Measurements from ENCODE around the gene KIF1B. TPM values are rescaled to one million over a fixed set of nuclear protein-coding genes. Genes with fewer than 3 reads are reported as not detected.
"Not testable (repeated sequence)": the region's sequence is repeated elsewhere in the genome, so short reads cannot be mapped to it uniquely, and the experiment has no call there.

Gene KIF1B
- total RNA-seq, 1 donor from 2014 or later, result 78.4 TPM

DNA sequence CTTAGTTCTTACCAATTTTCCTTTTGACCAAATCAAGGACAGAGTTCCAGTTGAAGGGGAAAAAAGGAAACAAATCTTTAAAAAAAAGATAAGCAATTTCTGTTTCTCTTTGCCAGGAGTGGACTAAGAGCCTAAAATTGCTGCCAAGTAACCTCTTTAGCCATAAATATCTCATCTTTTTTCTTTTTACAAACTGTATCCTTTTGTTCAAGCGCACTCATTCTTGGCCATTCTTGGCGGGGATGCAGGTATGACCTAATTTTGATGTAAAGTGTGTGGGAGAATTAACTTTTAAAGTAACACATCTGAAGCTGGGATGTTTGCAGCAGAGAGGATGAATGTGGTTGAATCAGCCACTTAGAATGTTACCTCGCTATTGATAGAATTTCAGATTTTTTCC, 13.4 kb upstream of the KIF1B start:
- H3K9me3 ChIP-seq (replicated peaks), result no peaks in the 10 kb centered on the region
- no peaks in the 10 kb centered on the region for H3K4me1 ChIP-seq
- TF ChIP-seq, protein P1, sequence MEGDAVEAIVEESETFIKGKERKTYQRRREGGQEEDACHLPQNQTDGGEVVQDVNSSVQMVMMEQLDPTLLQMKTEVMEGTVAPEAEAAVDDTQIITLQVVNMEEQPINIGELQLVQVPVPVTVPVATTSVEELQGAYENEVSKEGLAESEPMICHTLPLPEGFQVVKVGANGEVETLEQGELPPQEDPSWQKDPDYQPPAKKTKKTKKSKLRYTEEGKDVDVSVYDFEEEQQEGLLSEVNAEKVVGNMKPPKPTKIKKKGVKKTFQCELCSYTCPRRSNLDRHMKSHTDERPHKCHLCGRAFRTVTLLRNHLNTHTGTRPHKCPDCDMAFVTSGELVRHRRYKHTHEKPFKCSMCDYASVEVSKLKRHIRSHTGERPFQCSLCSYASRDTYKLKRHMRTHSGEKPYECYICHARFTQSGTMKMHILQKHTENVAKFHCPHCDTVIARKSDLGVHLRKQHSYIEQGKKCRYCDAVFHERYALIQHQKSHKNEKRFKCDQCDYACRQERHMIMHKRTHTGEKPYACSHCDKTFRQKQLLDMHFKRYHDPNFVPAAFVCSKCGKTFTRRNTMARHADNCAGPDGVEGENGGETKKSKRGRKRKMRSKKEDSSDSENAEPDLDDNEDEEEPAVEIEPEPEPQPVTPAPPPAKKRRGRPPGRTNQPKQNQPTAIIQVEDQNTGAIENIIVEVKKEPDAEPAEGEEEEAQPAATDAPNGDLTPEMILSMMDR (IDR thresholded peaks at IDR 0.05; ENCODE audit: borderline replicate concordance), result no peak
- H3K4me3 ChIP-seq, result no peak overlapping the region
- intact Hi-C loops (cut with micrococcal nuclease), result no loop called here
- DNase-seq, result no peak
- H3K36me3 ChIP-seq, result no peaks in the 10 kb centered on the region
- H3K27me3 ChIP-seq (ENCODE audit: low read depth), result peaks cover 4% of the 10 kb centered on the region
- H3K27ac ChIP-seq (replicated peaks), result no peak overlapping the region

- no peak for DNase-seq
- TF ChIP-seq, protein P1 (IDR thresholded peaks at IDR 0.05; ENCODE audit: borderline replicate concordance), result no peak
- Histone ChIP-seq H3K36me3 (no peaks in the 10 kb centered on the region), H3K9me3 (replicated peaks) (no peaks in the 10 kb centered on the region), H3K27ac (replicated peaks) (no peak overlapping the region), H3K4me3 (no peak overlapping the region), H3K4me1 (peaks cover 7% of the 10 kb centered on the region), H3K27me3 (ENCODE audit: low read depth) (no peaks in the 10 kb centered on the region)
- intact Hi-C loops (cut with micrococcal nuclease), result no loop called here
These were observed 9.8 kb upstream of the KIF1B start for GRCh38 chr1:10200620-10201019.

DNA sequence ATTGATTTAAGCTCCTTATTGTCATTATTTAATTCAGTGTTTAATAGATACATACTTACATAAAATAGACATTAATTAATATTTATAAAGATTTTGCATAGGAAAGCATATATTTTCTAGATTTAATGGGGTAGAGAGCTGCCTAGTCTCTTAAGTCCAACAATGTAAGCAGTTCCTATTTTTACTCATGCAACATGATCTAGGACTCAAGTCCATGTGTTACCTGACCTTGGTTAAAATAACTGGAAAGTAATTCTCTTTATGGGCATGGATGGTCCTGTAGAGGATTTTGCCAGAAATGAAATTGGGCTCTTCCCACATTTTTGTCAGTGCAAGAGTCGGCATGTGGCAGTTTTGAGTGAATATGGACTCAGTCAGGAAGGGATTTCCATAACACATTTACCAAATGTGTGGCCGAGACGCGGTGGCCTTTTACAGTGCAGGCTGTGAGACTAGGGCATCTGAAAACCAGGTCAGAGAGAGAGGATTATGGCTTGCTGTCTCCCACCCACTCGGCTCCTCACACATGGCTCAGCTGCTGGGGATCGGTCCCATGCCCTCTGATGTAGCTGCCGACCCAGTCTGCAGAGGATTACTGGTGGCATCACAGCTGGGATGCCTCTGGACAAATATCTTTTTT, 6.2 kb upstream of the KIF1B start:
- intact Hi-C loops (cut with micrococcal nuclease), result no loop called here
- no peaks in the 10 kb centered on the region for H3K27me3 ChIP-seq (ENCODE audit: low read depth)
- peaks cover 8% of the 10 kb centered on the region for H3K4me1 ChIP-seq
- H3K9me3 ChIP-seq (replicated peaks), result no peaks in the 10 kb centered on the region
- no peak overlapping the region for H3K4me3 ChIP-seq
- peak overlapping the region; percentile 58 for H3K27ac ChIP-seq (replicated peaks)
- no peaks in the 10 kb centered on the region for H3K36me3 ChIP-seq
- no peak for DNase-seq
- TF ChIP-seq, protein P1 (IDR thresholded peaks at IDR 0.05; ENCODE audit: borderline replicate concordance), result no peak

DNA sequence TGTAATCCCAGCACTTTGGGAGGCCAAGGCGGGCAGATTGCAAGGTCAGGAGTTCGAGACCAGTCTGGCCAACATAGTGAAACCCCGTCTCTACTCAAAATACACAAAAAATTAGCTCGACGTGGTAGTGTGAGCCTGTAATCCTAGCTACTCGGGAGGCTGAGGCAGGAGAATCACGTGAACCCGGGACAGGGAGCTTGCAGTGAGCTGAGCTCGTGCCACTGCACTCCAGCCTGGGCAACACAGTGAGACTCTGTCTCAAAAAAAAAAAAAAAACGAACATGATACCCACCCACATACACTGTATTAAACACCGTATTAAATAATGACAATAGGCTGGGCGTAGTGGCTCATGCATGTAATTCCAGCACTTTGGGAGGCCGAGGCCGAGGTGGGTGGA, 5.2 kb upstream of the KIF1B start:
- H3K27me3 ChIP-seq (ENCODE audit: low read depth); DNase-seq; H3K9me3 ChIP-seq (replicated peaks); H3K27ac ChIP-seq (replicated peaks); intact Hi-C loops (cut with micrococcal nuclease); H3K4me3 ChIP-seq; H3K36me3 ChIP-seq: not testable (repeated sequence)
- H3K4me1 ChIP-seq, result peaks cover 18% of the 10 kb centered on the region

DNA sequence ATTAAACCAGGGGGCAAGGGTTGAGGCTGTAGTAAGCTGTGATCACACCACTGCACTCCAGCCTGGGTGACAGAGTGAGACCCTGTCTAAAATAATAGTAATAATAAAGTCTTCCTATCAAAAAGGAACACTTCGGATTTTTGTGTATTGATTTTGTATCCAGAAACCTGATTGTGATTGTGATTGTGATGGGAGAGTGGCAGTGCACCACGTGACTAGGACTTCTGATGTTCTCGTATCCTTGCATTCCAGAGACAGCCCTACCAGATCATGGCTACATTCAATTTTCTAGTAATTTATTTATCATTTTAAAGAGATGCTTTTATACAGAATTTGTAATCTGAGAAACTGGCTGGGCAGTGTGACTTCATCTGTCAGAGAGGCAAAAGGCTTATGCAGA, 2.6 kb upstream of the KIF1B start:
- no peak overlapping the region for H3K27ac ChIP-seq (replicated peaks)
- H3K4me3 ChIP-seq, result no peak overlapping the region
- TF ChIP-seq, protein P1 (IDR thresholded peaks at IDR 0.05; ENCODE audit: borderline replicate concordance), result no peak
- intact Hi-C loops (cut with micrococcal nuclease), result no loop called here
- no peaks in the 10 kb centered on the region for H3K27me3 ChIP-seq (ENCODE audit: low read depth)
- DNase-seq, result no peak
- no peaks in the 10 kb centered on the region for H3K36me3 ChIP-seq
- H3K9me3 ChIP-seq (replicated peaks), result no peaks in the 10 kb centered on the region
- peaks cover 38% of the 10 kb centered on the region for H3K4me1 ChIP-seq

- no peak for DNase-seq
These were observed 1.8 kb upstream of the KIF1B start for GRCh38 chr1:10208537-10208936.

More at GRCh38 chr1:10208537-10208936, 1.8 kb upstream of the KIF1B start:
- H3K27me3 ChIP-seq (ENCODE audit: low read depth), result no peaks in the 10 kb centered on the region
- TF ChIP-seq, protein P1 (IDR thresholded peaks at IDR 0.05; ENCODE audit: borderline replicate concordance), result no peak
- H3K36me3 ChIP-seq, result no peaks in the 10 kb centered on the region
- H3K4me3 ChIP-seq, result no peak overlapping the region
- no peaks in the 10 kb centered on the region for H3K9me3 ChIP-seq (replicated peaks)
- intact Hi-C loops (cut with micrococcal nuclease), result no loop called here
- H3K4me1 ChIP-seq, result peaks cover 44% of the 10 kb centered on the region
- H3K27ac ChIP-seq (replicated peaks), result no peak overlapping the region
